ENCODE measurements around the gene WLS. TPM values are rescaled to one million over a fixed set of nuclear protein-coding genes. Genes with fewer than 3 reads are reported as not detected.

WLS gene
- total RNA-seq (100 to 1,000 TPM in 6 of 10 donors, 10 to 100 TPM in 4; 82.3 to 123 (median 109) TPM), polyA plus RNA-seq (10 to 100 TPM; 31.7 to 36.4 TPM)
- long read RNA-seq, donor 1, transcript WLS-201 (12 exons, 2,748 nt), result major isoform, 15 of 35 reads
- long read RNA-seq, donor 1, partial matches to known transcripts, result 6 of 35 reads
- long read RNA-seq, donor 1, other reads (novel, unspliced or antisense), result 13 of 35 reads
- long read RNA-seq, donor 2, transcript WLS-201 (12 exons, 2,748 nt), result major isoform, 28 of 50 reads
- long read RNA-seq, donor 2, partial matches to known transcripts, result 7 of 50 reads
- long read RNA-seq, donor 2, other reads (novel, unspliced or antisense), result 15 of 50 reads
- long read RNA-seq, donor 3, transcript WLS-201 (12 exons, 2,748 nt), result major isoform, 77 of 142 reads
- long read RNA-seq, donor 3, partial matches to known transcripts, result 19 of 142 reads
- long read RNA-seq, donor 3, other reads (novel, unspliced or antisense), result 46 of 142 reads

GRCh38 chr1:68232289-68233148, at the start of gene WLS:
Gene WLS (minus strand): TSS chr1:68232523. CDS start chr1:68232299, 224 bp downstream.
- peak within 1 kb of the TSS; percentile 41 to 89 (median 87) for H3K27ac ChIP-seq
- TF ChIP-seq, protein P1, sequence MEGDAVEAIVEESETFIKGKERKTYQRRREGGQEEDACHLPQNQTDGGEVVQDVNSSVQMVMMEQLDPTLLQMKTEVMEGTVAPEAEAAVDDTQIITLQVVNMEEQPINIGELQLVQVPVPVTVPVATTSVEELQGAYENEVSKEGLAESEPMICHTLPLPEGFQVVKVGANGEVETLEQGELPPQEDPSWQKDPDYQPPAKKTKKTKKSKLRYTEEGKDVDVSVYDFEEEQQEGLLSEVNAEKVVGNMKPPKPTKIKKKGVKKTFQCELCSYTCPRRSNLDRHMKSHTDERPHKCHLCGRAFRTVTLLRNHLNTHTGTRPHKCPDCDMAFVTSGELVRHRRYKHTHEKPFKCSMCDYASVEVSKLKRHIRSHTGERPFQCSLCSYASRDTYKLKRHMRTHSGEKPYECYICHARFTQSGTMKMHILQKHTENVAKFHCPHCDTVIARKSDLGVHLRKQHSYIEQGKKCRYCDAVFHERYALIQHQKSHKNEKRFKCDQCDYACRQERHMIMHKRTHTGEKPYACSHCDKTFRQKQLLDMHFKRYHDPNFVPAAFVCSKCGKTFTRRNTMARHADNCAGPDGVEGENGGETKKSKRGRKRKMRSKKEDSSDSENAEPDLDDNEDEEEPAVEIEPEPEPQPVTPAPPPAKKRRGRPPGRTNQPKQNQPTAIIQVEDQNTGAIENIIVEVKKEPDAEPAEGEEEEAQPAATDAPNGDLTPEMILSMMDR (IDR thresholded peaks at IDR 0.05), result peak in 5 of 9 donors; percentile 7 to 36 (median 25)
- DNase-seq, result peak; percentile 79 to 83
- H3K4me3 ChIP-seq, result peak within 1 kb of the TSS; percentile 70 to 91 (median 82)
- H3K27me3 ChIP-seq, result peaks cover 0 to 13% (median 0%) of the 10 kb centered on the region in 7 donors
- intact Hi-C loops (cut with DNase I), result loop anchor here in 9 of 10 donors (2.0 to 10.0 kb wide), 16 partner anchors 40 to 385 kb away; no protein-coding TSS in a partner anchor
- peak; percentile 87 to 91 (median 90) for ATAC-seq
- H3K36me3 ChIP-seq, result no peaks in the 10 kb centered on the region
- WGBS, 2 donors, result 0 to 1% methylated on average over 42 of the region's 42 CpGs
- peaks cover 0 to 39% (median 27%) of the 10 kb centered on the region in 9 donors for H3K4me1 ChIP-seq
- H3K9me3 ChIP-seq, result no peaks in the 10 kb centered on the region

DNA sequence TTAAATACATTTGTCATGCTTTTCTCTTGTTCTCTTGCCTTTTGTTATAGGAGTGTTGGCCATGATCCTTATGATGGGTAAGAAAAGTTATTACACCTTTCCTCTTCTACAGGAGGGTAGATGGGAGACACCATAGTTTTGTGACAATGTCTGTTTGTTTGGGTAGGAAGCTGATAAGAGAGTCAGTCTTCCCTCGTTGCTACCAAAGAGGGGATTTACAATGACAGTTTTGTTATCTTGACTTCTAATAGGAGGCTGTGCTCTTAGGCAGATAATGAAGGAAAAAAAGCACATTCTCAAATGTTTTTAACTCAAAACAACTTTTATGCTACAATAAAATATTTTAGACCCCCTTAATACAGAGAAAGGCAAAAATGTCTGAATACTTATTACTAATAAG, 48.0 kb upstream of the WLS start:
- Histone ChIP-seq H3K27ac (no peak overlapping the region), H3K27me3 (no peaks in the 10 kb centered on the region), H3K4me3 (no peak overlapping the region), H3K4me1 (no peaks in the 10 kb centered on the region), H3K36me3 (no peaks in the 10 kb centered on the region), H3K9me3 (no peaks in the 10 kb centered on the region)
- DNase-seq (no peak), ATAC-seq (no peak)
- TF ChIP-seq, protein P1 (IDR thresholded peaks at IDR 0.05), result no peak
- intact Hi-C loops (cut with DNase I), result no loop called here
- 31 to 47% methylated on average over 1 of the region's 1 CpG for WGBS, 2 donors

DNA sequence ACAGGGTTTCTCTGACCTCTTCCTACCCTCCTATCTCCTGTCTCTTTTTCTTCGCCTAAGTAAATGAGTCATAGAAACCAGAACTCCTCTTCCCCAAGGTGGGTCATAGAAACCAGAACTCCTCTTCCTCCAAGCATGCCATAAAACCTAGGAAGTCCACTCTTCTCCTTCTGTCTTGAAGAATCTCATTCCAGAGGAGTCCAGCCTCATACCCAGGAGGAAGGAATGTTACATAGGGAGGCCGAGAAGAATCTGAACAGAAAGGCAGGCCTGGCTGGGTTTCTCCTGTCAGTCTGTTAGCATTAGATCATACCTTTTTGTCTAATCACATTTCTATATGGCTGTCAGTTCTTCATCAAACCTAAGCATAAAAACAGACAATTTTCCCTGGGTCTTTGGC, 47.5 kb upstream of the WLS start:
- 87 to 96% methylated on average over 2 of the region's 2 CpGs for WGBS, 2 donors
- DNase-seq, result no peak
- TF ChIP-seq, protein P1 (IDR thresholded peaks at IDR 0.05), result no peak
- no peak for ATAC-seq
- Histone ChIP-seq H3K36me3 (no peaks in the 10 kb centered on the region), H3K9me3 (no peaks in the 10 kb centered on the region), H3K27ac (no peak overlapping the region), H3K4me3 (no peak overlapping the region), H3K4me1 (no peaks in the 10 kb centered on the region), H3K27me3 (no peaks in the 10 kb centered on the region)
- intact Hi-C loops (cut with DNase I), result no loop called here

DNA sequence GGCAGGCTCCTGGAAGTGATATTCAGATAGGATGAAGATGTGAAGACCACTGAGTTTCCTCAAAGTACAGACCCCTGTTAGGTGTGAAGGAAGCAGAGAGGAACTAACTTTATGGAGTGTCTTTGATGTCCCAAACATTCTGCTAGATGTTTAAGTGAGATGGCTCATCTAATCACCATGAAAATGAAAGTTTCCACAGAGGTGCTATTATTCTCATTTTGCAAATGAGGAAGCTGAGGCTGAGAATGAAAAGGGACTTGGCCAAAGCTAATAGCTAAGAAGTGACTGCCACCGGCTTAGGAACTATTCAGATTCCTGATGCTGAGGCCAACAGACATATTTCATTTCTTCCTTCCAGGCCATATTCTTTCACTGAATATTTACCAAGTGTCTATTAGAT, 45.9 kb upstream of the WLS start:
- intact Hi-C loops (cut with DNase I), result no loop called here
- TF ChIP-seq, protein P1 (IDR thresholded peaks at IDR 0.05), result no peak
- WGBS, 2 donors, result 81 to 89% methylated on average over 1 of the region's 1 CpG
- no peaks in the 10 kb centered on the region for H3K4me1 ChIP-seq
- H3K4me3 ChIP-seq, result no peak overlapping the region
- H3K9me3 ChIP-seq, result no peaks in the 10 kb centered on the region
- no peak for DNase-seq
- ATAC-seq, result no peak
- H3K27me3 ChIP-seq, result no peaks in the 10 kb centered on the region
- no peaks in the 10 kb centered on the region for H3K36me3 ChIP-seq
- H3K27ac ChIP-seq, result no peak overlapping the region
